NCI-H2227 treated with DMSO at 0.1 percent for 48 hours (cell line): ENCODE measurements around the gene TSPAN33.

ENCODE experiments used
- DNase-seq: peaks from one replicate; lab custom pipeline; 2025; lab: John Stamatoyannopoulos, UW

Gene TSPAN33

DNA sequence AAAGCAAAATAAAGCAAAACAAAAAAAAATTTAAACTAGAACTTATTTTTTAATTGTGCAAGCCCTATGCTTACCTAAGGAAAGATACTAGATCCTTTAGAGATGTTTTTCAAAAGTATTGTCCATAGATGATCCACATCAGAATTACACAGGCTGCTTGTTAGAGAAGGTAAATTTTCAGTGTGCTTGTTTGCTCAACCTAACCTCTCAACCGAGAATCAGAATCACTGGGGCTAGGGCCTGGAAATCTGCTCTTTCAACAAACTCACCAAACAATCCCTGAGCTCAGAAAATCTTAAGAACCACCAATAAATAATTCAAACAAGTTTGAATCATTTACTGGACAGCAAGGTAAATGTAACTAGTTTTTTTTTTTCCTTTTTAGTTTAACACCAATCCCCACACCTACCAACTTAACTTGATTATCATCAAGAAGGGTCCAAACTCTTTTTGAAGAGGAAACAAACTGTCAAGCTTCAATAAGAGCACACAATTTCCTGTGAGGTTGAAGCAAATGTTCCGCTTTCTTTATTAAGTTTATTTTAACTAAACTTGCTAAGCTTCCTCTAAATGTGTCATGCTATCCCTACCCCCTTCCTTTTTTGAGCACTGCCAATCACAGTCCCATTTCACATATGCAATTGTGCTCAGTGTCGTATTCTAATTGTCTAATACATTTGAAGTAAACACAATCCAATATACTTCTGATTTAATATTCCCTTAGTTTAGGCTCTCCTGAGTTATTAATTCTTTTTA lies 7.4 kb upstream of the TSPAN33 start:
- no peak for DNase-seq

DNA sequence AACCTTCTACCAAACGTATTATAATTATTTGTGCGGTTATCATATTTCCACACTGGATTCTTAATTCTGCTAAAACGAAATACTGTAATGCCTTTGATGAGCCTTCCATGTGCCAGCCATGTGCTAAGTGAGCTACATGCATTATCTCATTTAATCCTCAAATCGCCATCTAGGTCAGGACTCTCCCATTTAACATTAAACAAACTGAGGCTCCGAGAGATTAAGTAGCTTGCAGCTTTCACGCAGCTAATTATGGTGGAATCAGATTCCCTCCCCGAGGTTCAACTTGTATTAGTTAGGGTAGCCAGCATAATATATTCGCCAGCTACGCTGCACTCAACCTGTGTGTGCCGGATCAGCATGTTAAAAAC lies 798 bp upstream of the TSPAN33 start:
- no peak for DNase-seq

DNA sequence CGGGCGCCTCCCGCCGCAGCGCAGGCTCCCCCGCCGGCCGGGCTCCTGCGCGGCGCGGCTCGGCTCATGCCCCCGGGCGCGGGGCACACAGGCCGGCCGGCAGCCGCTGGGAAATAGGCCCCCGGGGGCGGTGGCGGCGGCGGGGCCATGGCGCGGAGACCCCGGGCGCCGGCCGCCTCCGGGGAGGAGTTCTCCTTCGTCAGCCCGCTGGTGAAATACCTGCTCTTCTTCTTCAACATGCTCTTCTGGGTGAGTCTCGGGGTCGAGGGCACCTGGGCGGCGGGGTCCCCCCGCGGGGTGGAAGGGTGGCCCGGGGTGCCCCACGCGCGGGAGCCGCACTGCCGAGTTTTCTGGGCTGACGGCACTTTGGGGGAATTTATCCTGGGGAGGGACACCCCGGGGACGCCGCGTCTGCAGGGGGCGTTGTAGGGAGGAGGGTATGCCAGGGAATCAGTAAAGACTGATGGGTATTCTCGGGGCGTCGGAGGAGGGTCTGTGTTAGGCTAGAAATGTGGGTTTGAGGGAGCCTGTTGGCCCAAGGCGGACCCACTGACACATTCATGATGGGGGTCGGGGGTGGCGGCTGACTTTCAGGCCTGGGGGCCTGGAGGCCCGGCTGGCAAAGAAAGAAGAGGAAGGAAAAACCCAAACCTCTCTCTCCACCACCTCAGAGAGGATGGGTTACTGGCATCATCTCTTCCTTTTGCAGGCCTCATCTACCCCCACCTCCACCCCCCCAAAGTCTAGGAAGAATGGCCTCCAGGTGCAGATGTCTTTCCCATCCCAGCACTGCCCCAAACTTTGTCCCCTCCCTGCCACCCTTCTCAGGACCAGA lies 544 bp downstream of the TSPAN33 start:
- DNase-seq, result no peak

DNA sequence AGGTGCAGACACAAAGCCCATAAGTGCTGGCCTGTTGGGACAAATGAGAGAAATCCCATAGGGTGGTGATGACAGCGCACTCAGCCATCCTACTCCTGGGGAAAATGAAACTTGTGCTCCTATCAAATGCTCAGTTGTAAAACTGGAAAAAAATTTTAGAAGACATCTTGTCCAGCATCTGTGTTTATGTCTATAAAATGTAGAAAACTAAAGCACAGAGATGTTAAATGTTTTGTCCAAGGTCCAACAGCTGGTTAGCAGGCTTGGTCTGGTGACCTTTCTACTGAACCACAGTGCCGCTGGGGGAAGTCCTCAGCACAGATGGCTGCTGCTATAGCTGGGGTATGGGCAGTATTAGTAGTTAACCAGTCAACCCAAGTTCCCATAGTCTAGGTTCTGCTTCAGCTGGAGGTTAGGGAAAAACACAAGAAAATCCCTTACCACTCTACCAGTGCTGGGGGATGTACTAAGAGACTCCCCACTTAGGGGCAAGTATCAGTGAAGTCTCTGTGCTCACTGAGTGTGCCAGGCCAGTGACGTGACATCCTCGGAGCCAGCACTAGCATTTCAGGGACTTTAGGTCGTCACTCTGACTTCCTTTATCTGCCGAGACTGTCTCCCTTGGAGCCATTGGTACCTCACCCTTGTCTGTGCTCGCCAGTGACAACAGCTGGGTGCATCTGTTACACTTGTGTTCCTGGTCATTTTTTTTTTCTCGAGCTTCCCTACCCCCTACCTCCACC lies 1.9 kb downstream of the TSPAN33 start:
- DNase-seq, result no peak

DNA sequence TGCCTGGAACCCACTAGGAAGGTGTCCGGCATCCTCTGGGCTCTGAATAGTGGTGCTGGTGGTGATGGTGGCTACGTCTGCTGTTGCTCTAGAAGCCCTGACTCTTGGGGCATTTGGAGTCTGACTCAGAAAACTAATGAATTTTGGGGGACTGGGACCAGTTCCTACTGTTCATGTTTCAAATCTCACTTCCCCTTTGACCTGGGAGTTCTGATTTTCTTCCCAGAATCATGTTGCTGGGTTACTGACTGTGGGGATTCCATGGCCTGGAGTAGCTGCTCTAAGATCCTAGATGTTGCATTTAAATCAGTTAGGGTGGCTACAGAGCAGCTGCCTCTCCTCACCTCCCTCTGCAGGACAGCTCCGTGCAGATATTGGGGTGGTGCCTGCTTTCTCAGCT lies 3.2 kb downstream of the TSPAN33 start:
- DNase-seq, result no peak

DNA sequence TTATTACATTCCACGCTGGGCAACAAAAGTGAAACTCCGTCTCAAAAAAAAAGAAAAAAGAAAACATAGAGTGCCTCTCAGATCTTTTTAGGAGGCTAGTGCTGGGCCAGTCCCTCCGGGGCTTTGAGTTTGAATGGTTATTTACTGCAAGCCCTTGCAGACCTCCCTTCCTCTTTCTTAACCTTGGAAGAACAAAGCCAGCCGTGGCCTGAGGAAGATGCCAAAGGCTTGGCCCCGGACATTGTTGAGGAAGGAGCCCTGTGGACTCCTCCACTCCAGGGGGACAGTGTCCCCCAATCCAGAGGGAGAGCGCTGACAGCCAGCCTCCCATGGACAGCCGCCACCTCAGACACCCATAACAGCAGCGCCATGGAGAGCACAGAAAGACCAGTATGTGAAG lies 5.0 kb downstream of the TSPAN33 start:
- DNase-seq, result no peak

DNA sequence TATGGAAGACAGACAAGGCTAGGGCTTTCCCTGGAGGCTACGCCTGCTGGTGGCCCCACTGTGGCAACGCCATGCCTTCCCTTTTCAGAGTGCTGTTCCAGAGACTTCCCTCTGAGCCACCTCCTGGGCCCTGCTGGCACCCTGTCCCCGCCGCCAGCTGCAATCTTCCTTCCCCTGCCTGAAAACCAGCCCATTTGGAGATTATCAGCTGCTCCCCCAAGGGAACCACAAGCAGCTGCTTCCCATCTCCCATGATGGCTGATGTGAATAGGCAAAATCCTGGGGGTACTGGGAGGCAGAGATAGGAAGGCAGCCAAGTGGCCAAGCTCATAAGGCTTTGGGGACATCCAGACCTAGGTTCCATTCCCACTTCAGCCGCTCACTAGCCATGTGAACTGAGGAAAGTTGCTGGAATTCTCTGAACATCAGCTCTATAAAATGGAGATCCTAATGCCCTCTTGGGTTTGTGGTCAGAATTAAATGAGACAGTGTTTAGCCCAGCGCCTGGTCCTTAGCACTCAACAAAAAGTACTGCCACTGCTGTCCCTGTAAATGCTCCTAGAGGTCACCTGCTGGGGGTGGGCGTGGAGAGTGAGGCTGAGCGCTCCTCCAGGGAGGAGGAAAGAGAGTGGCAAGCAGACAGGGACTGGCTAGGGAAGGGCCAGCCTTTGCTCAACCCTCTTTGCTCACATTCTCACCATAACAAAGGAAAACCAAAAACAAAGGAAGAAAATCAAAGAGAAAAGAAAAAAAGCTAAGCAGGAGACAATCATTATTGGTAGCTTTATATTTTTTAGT lies 5.9 kb downstream of the TSPAN33 start:
- no peak for DNase-seq

DNA sequence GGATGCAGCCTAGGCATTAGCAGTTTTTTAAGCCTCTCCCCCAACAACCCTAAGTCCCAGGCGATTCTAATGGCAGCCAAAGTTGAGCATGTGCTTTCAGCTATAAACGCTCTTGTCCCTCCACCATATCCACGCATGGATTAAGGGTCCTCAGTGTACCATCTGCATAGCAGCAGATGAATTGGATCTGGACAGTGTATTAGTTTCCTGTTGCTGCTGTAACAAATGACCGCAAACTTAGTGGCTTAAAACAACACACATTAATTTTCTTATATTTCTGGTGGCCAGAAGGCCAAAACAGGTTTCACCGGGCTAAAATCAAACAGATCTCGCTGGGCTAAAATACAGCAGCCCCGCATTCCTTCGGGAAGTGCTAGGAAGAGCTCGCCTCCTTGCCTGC lies 13.1 kb downstream of the TSPAN33 start:
- DNase-seq, result no peak

DNA sequence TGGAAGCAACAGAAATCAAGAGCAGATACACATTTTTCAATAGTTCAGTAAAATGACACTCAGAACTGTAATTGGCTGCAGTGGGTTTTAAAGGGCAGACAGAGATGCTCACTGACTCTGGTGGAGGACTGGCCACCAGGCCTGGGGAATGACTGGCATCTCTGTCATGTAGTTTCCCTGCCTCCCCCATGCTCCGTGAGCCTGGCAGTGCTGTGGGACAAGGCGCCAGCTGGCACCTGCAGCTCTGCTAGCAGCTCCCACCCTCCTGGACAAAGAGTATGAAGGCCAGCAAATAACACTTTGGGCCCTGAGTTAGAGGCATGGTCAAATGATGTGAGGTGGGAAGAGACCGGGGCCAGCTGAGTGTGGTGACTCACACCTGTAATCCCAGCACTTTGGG lies 15.0 kb downstream of the TSPAN33 start:
- no peak for DNase-seq

DNA sequence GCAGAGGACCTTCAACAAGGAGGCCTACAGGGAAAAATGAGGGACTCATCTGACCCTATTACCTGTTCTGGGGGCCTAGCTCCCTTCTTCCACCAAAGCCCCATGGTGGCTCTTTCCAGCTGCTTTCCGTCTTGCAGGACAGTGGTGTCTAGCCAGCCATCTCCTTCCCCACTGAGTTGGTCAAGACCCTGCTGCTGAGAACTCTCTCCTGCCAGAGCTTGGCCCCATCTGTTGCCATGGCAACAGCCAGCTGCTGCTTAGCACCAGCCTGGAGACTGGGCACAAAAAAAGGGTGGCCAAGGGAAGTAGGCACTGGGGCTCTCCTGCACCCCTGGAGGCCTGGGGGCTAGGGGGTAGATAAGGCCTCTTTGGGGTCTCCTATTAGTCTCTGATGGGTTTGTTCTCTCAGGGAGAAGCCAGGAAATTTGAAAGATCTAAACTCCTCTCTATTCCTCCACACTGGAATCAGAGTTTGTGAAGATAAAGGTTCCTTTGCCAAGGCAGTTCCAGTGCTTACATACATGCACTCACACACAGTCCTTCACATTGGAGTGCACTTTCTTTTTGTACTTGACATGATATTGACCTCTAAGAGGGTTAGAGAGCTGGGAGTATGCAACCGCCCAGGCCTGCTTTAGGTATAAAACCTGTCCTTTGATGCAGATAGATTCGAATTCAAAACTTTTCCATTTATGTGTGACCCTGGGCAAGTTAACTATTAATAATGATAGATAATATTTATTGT lies 15.8 kb downstream of the TSPAN33 start:
- peak; percentile 56 for DNase-seq

DNA sequence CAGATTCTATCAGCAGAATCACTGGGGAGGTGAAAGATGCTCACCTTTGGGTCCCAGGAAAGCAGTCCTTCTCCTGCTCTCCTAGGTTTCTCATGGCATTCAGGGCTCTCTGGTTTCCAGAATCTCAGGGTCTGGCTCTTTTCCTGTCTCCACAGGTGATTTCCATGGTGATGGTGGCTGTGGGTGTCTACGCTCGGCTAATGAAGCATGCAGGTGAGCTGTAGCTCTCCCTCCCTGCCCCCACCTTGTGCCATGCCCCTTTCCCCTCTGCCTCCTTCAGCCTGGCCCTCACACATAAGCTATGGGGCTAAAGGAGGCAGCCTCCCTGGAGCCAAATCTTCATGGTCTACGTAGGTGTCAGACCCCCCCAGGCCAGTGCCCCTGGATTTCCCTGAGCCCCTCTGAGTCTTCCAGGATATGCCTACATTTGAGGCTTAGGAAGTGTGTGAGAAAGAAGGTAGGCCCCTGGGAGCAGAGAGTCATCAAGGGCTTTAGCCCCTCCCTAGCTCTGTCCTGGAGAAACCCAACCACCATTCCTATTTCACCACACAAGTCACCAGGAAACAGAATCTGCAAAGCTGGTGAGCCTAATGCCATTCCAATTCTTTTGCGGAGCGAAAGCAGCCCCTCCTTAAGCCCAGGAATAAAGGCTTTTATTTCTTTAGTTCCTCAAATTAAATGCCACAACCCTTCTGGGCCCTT lies 17.2 kb downstream of the TSPAN33 start:
- no peak for DNase-seq

DNA sequence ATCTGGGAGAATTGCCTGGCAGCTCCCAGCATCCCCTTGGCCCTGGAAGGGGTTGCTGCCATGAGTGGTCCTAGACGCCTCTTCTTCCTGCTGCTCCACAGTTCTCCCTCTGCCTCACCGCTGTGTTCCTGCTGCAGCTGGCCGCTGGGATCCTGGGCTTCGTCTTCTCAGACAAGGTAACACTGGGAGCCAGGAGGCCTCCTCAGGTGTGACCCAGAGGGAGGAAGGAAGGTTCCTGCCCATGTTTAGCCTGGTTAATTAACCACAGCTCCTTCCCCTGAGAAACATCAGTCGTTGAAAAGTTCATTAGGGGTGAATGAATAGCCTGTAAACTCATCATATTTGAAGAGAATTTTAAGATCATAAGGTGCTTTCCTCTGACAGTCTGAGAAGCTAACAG lies 18.2 kb downstream of the TSPAN33 start:
- DNase-seq, result no peak

DNA sequence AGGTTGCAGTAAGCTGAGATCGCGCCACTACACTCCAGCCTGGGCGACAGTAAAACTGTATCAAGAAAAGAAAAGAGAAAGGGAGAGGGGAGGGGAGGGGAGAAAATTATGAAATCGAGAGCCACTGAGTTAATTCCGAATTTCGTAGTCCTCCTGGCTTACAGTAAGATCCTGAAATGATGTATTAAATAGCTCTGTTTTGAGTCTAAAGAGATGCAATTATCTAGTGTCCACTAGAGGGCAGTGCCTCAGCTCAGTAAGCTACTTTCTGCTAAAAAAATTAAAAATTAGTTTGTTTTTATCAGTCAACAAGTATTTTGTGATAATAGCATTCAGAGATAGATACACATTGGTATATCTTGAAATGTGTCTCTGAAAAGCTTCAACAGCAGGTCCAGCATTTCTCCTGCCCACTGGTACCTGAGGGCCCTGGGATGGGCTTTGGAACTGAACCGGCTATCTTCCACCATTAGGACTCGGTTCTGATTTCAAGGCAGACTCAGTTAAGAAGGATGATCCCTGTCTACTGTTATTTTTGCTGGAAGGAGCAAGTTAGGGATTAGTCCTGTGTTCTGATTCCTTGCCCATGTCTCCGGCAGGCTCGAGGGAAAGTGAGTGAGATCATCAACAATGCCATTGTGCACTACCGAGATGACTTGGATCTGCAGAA lies 19.5 kb downstream of the TSPAN33 start:
- peak; percentile 71 for DNase-seq

DNA sequence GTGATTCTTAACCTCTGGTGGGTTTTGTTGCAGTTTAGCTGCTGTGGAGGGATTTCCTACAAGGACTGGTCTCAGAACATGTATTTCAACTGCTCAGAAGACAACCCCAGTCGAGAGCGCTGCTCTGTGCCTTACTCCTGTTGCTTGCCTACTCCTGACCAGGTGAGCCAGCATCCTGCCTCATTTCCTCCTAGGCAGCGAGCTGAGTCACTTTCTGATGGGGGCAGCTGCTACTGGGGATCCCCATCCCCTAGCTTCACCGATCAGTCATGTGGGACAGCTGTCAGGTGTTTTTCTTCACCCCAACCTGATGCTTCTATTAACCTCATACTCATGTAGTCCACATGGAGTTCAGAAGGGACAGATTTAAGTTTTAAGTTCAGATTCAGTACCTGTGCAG lies 22.2 kb downstream of the TSPAN33 start:
- DNase-seq, result no peak

DNA sequence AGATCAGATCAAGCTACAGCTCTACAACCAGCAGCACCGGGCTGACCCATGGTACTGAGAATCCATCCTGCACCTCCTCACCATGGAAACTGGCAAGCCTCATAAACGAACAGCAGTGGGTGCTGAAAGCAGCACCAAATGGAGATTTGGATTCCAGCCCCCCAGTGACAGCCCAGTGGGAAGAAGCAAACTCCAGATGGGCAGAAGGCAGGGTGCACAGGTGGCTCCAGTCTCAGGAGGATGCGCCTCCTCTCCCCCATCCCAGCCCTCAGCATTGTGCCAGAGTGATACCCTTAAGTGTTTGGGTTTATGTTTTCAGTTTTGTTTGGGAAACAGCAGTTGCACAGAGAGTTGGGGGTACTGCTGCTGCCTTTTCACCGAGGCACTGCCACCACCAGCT lies 23.3 kb downstream of the TSPAN33 start:
- no peak for DNase-seq

DNA sequence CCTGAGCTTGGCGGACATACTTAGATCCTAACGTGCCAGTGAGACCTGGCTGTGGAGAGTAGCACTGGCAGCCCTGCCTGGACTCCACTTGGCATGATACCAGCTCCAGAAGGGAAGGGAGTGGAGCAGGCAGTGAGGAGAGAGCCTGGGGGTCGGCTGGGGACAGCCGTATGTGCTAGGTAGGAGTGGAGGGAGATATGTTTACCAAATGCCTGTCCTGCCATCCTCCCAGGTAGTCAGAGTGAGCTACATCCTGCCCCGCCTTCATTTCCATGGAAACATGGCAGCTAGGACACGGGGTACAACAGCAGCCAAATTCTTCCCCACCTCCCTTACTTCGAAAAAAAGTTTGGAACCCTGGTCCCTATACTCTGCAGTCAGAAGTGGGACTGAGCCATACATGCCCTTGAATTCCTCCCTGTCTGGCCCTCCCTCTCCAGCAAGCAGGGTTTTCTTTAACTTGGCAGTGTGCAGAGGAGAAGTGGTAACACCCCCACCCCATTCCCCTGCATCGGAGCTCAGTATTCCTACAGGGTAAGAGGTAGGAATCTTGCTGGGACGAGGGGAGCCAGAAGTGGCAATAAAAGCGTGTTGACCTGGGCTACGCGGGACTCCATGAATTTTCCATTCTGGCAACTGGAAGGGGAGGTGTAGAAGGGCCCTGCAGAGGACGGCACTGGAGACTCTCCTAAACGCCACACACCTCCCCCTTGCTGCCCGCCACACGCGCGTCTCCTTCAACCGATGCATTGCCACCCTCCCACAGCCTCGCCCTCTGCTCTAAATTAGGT lies 23.9 kb downstream of the TSPAN33 start:
- no peak for DNase-seq

DNA sequence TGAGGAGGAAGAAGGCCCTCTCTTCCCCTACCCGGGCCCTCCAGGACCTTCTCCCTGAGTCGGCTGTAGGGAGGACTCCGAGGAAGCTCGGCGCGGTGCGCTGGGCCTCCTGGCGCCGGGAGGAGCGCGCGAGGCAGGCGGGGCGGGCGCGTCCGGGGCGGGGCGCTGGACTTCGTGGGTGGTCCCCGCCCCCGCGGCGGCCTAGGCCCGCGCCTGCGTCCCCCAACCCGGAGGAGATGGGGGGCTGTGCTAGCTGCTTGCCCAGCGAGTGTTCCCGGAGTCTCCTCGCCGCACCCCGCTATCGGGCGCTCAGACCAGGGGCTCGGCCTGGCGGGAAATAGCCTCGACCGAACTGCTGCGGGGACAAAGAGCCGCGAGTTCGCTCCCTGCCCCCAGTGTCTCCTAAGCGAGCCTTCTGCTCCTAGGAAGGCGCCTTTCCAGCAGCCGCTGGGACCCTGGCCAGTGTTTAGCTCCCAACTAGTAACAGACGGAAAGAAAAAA lies 24.7 kb downstream of the TSPAN33 start:
- no peak for DNase-seq

DNA sequence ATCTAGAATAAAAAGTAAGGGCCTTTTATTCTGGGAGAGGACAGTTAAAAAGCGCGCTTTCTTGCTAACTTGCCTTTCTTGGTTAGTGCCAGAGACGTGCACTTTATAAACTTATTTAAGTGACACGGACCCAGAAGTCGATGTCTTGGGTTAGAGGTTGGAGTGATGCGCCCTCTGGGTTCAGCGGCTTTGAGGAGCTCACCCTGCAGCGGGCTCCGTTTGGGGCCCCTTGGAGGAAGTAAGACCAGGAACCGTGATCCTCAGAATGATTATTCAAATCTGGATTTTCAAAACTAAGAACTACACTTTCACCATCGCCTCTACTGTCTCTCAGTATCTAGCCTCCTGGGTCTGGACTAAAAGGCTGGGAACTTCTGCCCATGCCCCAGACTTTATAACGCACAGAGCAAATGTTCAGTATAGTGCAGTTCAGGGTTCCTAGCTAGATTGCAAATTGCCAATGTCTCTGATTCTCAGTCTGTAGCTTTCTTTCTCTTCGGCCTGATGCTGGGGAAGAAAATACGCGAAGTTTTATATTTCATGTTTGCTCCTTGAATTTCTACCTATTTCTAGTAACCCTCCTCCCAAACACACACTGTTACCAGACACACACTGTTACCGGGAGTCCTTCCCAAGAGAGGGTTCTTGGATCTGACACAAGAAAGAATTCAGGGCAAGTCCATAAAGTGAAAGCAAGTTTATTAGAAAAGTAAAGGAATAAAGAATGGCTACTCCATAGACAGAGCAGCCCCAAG lies 25.4 kb downstream of the TSPAN33 start:
- no peak for DNase-seq
